NAMALWA (cell line): ENCODE measurements around the gene PRODH.
A peak's percentile ranks its signal among the peaks of the same experiment; 100 is the strongest.
"Not testable (repeated sequence)": the region's sequence is repeated elsewhere in the genome, so short reads cannot be mapped to it uniquely, and the experiment has no call there.

Experiments used
- DNase-seq: peaks from one replicate; pipeline ENCODE4 v3.0.0-alpha.2; 2015; ENCODE audit warnings: low spot score

The PRODH gene

GRCh38 chr22:18967391-18968010, 31.4 kb upstream of the PRODH start:
- DNase-seq, result not testable (repeated sequence)

- no peak for DNase-seq
Observed at GRCh38 chr22:18966748-18967147, 30.7 kb upstream of the PRODH start.

GRCh38 chr22:18965526-18966421, 29.7 kb upstream of the PRODH start:
- no peak for DNase-seq

- DNase-seq, result not testable (repeated sequence)
Observed at GRCh38 chr22:18964501-18965265, 28.6 kb upstream of the PRODH start.

GRCh38 chr22:18964051-18964450, 28.0 kb upstream of the PRODH start:
- not testable (repeated sequence) for DNase-seq

- no peak for DNase-seq
Observed at GRCh38 chr22:18962308-18962635, 26.2 kb upstream of the PRODH start.

- not testable (repeated sequence) for DNase-seq
Observed at GRCh38 chr22:18961632-18962307, 25.7 kb upstream of the PRODH start.

- not testable (repeated sequence) for DNase-seq
Observed at GRCh38 chr22:18961201-18961600, 25.1 kb upstream of the PRODH start.

- not testable (repeated sequence) for DNase-seq
Observed at GRCh38 chr22:18960166-18960820, 24.2 kb upstream of the PRODH start.

- DNase-seq, result not testable (repeated sequence)
Observed at GRCh38 chr22:18959741-18960140, 23.6 kb upstream of the PRODH start.

- not testable (repeated sequence) for DNase-seq
Observed at GRCh38 chr22:18959266-18959665, 23.2 kb upstream of the PRODH start.

- not testable (repeated sequence) for DNase-seq
Observed at GRCh38 chr22:18958738-18959137, 22.6 kb upstream of the PRODH start.

- DNase-seq, result not testable (repeated sequence)
Observed at GRCh38 chr22:18958321-18958705, 22.2 kb upstream of the PRODH start.

- DNase-seq, result not testable (repeated sequence)
Observed at GRCh38 chr22:18957621-18958320, 21.7 kb upstream of the PRODH start.

GRCh38 chr22:18956956-18957355, 20.9 kb upstream of the PRODH start:
- DNase-seq, result not testable (repeated sequence)

- DNase-seq, result not testable (repeated sequence)
Observed at GRCh38 chr22:18956121-18956895, 20.2 kb upstream of the PRODH start.

- no peak for DNase-seq
Observed at GRCh38 chr22:18955696-18956095, 19.6 kb upstream of the PRODH start.

GRCh38 chr22:18954990-18955571, 19.0 kb upstream of the PRODH start:
- DNase-seq, result no peak

GRCh38 chr22:18954303-18954989, 18.4 kb upstream of the PRODH start:
- DNase-seq, result peak; percentile 64
